ES-I3 (cell line): ENCODE results near the gene ZNF688.
"Not testable (repeated sequence)": the region's sequence is repeated elsewhere in the genome, so short reads cannot be mapped to it uniquely, and the experiment has no call there.

Source experiments
- H3K36me3 ChIP-seq: 2 replicates; pipeline ENCODE4 v1.6.1; 2013; ENCODE audit warnings: mild to moderate bottlenecking, low read length, control low read depth, moderate library complexity; ENCODE audit not compliant: insufficient read depth
- H3K4me1 ChIP-seq: 2 replicates; pipeline ENCODE4 v1.6.1; 2013; ENCODE audit warnings: mild to moderate bottlenecking, control low read depth, low read length; ENCODE audit not compliant: insufficient read depth
- H3K9ac ChIP-seq: 2 replicates; pipeline ENCODE4 v1.6.1; 2013; ENCODE audit warnings: low read depth, mild to moderate bottlenecking, low read length, moderate library complexity
- H3K9me3 ChIP-seq: 2 replicates; pipeline ENCODE4 v1.6.1; 2013; ENCODE audit warnings: mild to moderate bottlenecking, low read length, moderate library complexity; ENCODE audit not compliant: control insufficient read depth, insufficient read depth

The ZNF688 gene

DNA sequence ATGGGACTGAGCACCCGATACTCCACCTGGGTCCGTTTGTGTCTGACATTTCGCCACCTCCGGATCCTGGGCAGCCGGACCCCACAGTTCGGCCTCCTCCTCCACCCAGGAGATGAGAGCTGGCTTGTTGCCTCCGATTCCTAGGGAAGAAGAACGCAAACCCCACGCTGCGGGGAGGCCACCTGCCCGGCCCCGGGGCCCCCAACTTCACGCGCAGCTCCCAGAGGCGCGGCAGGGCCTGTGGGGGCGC is 13.9 kb downstream of the ZNF688 start:
- Histone ChIP-seq H3K4me1 (no peaks in the 10 kb centered on the region), H3K9me3 (no peaks in the 10 kb centered on the region), H3K9ac (peak overlapping the region; percentile 79), H3K36me3 (no peaks in the 10 kb centered on the region; the same call in 1 of the 2 replicates)

DNA sequence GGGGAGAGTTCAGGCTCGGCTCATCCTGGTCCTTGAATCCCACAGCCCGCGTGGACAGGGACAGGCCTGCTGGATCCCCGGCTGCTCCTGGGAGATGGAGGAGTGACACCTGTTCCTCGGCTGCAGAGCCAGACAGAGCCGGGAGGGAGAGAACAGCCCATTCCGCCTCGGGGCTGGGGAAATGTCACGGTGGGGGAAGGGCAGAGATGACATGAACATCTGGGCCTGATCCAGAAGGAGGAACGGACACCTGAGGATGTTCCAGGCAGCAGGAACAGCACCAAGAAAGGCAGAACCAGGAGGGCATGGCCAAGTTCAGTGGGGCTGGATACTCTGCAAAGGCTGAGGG is 15.4 kb downstream of the ZNF688 start:
- Histone ChIP-seq H3K9me3 (no peaks in the 10 kb centered on the region), H3K4me1 (no peaks in the 10 kb centered on the region), H3K9ac (no peak overlapping the region), H3K36me3 (no peaks in the 10 kb centered on the region; the same call in 1 of the 2 replicates)

DNA sequence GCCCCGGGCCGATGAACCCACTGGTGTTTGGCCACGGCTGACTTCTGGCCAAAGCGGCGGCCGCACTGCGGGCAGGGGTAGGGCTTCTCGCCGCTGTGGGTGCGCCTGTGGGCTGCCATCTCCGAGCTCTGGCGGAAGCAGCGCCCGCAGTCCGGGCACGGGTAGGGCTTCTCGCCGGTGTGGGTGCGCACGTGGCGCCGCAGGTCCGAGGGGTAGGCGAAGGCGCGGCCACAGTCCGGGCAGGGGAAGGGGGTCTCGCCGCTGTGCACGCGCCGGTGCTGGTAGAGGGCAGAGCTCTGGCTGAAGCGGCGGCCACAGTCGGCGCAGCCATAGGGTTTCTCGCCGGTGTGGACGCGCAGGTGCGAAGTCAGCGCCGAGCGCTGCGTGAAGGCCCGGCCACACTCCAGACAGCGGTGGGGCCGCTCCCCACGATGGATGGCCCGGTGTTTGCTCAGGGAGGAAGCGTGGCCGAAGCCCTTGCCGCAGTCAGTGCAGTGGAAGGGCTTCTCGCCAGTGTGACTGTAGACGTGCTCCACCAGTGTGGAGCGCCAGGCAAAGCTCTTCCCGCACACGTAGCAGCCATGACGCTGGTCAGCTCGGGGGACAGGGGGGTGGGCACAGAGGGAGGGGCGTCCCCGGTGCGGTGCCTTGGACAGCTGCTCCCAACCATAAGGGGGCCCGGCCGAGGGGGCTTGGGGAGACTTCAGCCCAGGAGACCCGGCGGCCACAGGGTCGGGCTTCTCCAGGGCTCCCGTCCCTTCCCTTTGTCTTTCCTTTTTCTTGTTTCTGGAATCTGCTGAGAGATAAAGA is 16.0 kb downstream of the ZNF688 start:
- Histone ChIP-seq H3K9me3 (no peaks in the 10 kb centered on the region), H3K36me3 (no peaks in the 10 kb centered on the region; the same call in 1 of the 2 replicates), H3K9ac (no peak overlapping the region), H3K4me1 (no peaks in the 10 kb centered on the region)

DNA sequence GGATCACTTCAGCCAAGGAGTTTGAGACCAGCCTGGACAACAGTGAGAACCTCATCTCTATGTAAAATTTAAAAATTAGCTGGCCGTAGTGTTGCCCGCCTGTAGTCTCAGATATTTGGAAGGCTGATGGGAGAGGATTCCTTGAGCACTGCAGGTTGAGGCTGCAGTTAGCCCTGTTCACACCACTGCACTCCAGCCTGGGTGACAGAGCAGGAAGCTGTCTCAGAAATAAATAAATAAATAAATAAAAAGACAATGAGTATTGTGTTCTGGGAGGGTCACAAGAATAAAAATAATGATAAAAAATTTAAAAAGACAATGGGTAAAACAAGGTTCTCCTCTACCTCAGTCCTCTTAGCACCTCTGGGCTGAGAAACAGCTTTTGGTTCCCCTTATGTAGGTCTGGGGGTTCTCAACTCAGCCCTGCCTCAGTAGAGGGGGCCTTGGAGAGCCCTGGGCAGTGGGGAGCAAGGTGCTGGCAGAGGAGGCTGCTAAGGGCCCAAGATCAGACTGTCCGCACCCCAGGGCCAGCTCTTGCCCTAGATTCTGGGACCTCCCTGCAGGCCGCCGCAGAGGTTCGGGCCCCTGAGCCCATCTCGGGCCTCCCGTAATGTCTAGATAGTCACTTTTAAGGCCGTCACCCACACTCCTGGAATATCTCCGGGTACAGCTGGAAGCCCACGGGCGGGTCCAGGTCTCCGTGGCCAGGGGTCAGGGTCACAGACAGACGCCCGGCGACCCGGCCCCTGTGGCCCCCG is 16.8 kb downstream of the ZNF688 start:
- H3K4me1 ChIP-seq: no peaks in the 10 kb centered on the region
- no peaks in the 10 kb centered on the region for H3K9me3 ChIP-seq
- no peak overlapping the region for H3K9ac ChIP-seq
- no peaks in the 10 kb centered on the region; the same call in 1 of the 2 replicates for H3K36me3 ChIP-seq

DNA sequence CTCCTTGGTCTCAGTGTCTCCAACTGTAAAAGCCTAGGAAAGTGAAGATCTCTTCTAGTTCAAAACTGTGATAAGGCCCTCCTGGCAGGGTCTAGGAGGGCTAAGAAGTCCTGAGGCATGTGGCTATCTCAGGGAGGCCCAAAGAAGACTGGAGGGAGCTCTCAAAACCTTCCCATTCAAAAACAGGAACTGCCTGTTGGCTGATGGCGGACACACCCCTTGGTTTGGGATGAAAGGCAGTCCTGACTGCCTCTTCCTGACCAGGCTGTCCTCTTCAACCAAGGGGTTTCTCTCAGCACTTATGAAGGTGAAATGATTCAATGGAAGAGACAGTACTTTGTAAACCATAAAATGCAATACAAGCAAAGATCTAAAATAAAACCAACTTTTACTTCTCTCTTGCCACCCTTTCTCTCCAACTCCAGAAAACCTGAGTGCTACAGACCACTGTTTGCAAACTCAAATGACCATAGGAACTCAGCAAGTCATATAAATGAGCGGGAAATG is 18.1 kb downstream of the ZNF688 start:
- H3K4me1 ChIP-seq: peaks cover 9% of the 10 kb centered on the region
- no peaks in the 10 kb centered on the region; the same call in 1 of the 2 replicates for H3K36me3 ChIP-seq
- no peaks in the 10 kb centered on the region for H3K9me3 ChIP-seq
- H3K9ac ChIP-seq: no peak overlapping the region

DNA sequence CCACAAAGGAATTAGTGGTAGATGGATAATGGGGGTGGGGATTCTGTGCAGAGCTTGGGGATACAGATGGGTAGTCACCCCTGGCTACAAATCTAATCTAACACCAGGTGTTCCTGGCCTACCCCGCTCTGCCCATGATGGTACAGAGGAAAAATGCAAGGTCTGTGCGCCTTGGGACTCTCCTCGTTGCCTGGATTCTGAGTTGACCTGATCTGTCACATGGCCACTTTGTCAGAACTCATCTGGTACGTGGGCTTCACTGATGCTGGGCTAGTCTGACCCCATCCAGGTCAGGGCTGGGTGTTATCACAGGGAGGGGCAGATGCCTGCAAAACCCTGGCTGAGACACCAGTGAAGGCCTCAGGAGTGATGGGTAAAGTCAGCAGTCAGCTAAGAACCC is 18.6 kb downstream of the ZNF688 start:
- Histone ChIP-seq H3K36me3 (no peaks in the 10 kb centered on the region; the same call in 1 of the 2 replicates), H3K4me1 (peaks cover 11% of the 10 kb centered on the region), H3K9ac (no peak overlapping the region), H3K9me3 (no peaks in the 10 kb centered on the region)

DNA sequence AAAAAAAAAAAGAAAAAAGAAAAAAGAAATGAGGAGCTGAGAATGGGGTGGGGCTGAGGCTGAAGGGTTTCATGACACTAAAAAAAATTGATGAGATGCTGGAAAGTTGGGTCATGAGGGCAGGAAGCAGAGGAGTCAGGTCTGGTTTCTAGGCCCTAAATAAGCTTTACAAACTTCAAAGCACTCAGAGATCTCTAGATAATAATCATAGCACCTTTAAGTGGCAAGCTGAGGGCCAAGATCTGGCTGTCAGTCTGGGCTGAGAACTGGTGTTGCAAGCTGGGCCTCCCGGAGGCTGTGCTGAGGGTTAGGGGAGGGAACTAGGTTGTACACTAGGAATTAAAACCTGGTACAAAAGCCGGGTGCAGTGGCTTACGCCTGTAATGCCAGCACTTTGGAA is 19.7 kb downstream of the ZNF688 start:
- Histone ChIP-seq H3K4me1 (peaks cover 11% of the 10 kb centered on the region), H3K36me3 (no peaks in the 10 kb centered on the region; the same call in 1 of the 2 replicates), H3K9me3 (no peaks in the 10 kb centered on the region), H3K9ac (no peak overlapping the region)

DNA sequence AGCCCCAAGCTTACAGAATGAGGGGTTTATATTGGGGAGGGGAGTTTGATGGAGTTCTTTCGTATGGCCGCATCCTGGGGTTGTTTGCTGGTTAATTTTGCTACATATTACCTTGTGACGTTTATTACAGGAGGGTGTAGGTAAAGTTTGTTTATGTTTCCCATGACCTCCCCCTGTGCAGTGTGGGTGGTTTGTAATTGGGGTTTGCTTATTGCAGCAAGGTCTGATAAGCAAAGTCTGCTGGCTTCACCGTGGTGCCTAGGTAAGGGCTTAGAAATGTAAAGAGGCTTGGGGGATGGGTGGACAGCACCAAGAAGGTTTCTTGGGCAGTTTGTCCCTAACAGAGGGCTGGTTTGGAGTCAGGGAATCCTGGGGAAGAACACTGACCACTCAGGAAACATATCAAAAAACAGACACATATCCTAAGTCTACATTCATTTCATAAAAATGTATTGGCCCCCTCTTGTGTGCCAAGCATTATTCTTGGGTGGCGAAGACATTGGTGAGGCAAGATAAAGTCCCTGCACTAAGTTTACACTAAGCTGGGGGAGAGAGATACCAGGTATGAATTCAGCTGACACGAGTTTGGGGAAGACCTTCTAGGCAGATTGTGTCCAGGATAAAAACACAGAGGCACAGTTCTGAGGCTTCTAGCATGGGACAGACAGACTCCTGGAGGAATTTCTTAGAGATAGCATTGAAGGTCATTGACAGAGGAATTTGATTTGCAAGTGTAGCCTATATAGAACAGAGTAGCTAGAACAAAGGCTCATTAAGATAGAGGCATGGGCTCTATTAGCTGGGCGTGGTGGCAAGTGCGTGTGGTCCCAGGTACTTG is 22.9 kb downstream of the ZNF688 start:
- H3K36me3 ChIP-seq: no peaks in the 10 kb centered on the region
- H3K9me3 ChIP-seq: no peaks in the 10 kb centered on the region
- H3K9ac ChIP-seq: no peak overlapping the region
- H3K4me1 ChIP-seq: peaks cover 13% of the 10 kb centered on the region

DNA sequence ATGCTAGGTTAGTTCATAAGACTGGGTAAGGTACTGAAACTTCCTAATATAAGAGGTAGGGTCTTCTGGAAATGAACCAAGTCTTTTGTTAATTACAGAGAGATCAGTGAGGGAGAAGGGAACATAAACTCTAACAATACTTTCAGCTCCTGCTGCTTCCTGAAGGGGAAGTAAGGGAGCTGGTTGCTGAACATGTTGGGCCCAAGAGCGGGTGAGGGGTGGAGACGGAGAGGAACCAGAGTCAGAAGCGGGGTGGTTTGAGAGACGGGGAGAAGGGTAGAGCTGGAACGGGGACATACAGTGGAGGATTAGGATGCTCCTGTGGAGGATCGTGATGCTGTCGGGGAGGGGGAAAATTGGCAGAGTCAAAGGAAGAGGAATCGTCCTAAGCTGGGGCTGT is 25.4 kb downstream of the ZNF688 start:
- no peaks in the 10 kb centered on the region for H3K9me3 ChIP-seq
- H3K4me1 ChIP-seq: peaks cover 34% of the 10 kb centered on the region
- H3K9ac ChIP-seq: no peak overlapping the region
- no peaks in the 10 kb centered on the region for H3K36me3 ChIP-seq

DNA sequence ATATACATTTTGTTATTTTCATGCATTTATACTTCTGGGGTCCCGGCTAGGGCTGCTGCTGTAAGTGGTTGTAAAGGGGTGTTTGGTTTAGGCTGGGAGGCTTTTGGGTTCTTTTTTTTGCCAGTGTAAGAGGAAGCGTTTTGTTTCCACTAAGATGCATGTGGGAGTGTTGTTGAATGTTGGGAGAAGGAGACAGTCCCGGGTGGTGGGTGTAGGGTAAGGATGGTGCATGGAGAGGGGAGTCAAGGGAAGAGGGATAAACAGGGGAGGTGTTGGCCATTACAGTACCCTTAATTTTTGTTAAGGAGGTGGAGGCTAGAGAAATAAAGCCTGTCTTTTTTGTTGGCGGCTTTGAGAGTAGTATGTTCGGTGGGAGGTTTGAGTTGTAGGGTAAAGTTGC is 28.4 kb downstream of the ZNF688 start:
- no peaks in the 10 kb centered on the region for H3K36me3 ChIP-seq

DNA sequence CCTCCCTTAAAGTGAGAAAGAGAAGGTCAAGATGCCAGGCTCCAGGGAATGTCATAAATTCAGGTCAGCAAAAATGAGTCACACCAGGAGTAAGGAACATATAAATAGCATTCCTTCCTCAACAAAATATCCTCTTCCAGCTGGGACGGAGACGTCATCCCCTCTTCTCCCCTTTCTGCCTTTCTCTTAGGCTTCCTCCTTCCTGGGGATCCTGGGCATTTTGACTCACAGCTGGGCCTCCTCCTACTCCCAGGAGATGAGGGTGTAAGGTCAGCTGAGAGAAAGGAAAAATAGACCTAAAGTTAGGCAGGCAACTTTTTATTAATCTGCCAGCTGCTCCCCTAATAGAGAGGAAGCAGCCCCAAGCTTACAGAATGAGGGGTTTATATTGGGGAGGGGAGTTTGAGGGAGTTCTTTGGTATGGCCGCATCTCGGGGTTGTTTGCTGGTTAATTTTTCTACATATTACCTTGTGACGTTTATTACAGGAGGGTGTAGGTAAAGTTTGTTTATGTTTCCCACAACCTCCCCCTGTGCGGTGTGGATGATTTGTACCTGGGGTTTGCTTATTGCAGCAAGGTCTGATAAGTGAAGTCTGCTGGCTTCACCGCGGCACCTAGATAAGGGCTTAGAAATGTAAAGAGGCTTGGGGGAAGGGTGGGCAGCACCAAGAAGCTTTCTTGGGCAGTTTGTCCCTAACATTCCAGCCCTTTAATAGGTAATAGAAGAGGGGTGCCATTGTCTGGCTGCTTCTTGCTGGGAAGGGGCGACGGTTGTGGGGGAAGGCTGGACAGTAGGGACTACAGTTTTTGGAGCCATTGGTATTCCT is 29.8 kb downstream of the ZNF688 start:
- no peaks in the 10 kb centered on the region for H3K36me3 ChIP-seq
- H3K9me3 ChIP-seq: no peaks in the 10 kb centered on the region
- H3K9ac ChIP-seq: peak overlapping the region; percentile 22; the same call in 1 of the 2 replicates
- peaks cover 24% of the 10 kb centered on the region for H3K4me1 ChIP-seq

More for the DNA sequence above, 28.4 kb downstream of the ZNF688 start:
- Histone ChIP-seq H3K4me1 (peaks cover 24% of the 10 kb centered on the region), H3K9me3 (no peaks in the 10 kb centered on the region), H3K9ac (no peak overlapping the region)

DNA sequence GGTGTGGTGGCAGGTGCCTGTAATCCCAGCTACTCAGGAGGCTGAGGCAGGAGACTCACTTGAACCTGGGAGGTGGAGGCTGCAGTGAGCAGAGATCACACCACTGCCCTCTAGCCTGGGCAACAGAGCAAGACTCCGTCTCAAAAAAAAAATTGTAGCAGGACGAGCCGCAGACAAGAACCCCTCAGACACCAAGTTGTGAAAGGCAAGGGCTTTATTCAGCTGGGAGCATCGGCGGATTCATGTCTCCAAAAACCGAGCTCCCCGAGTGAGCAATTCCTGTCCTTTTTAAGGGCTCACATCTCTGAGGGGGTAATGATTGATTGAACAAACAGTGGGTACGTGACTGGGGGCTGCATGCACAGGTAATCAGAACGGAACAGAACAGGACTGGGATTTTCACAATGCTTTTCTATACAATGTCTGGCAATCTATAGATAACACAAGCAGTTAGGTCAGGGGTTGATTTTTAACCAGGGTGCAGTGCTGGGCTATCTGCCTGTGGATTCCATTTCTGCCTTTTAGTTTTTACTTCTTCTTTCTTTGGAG is 30.5 kb downstream of the ZNF688 start:
- H3K36me3 ChIP-seq, H3K9me3 ChIP-seq, H3K9ac ChIP-seq: not testable (repeated sequence)
- H3K4me1 ChIP-seq: peaks cover 24% of the 10 kb centered on the region

DNA sequence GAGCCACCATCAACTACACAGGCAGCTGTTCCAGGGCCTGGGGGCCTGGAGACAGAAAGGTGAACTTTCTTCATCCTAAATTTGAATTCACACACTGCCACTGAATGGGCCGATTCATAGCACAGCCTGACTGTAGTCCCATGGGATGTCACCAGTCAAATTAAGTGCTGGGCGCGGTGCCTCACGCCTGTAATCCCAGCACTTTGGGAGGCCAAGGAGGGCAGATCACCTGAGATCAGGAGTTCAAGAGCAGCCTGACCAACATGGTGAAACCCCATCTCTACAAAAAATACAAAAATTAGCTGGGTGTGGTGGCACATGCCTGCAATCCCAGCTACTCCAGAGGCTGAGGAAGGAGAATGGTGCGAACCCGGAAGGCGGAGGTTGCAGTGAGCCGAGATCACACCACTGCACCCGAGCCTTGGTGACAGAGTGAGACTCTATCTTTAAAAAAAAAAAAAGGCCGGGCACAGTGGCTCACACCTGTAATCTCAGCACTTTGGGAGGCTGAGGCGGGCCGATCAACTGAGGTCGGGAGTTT is 31.5 kb downstream of the ZNF688 start:
- not testable (repeated sequence) for H3K9ac ChIP-seq, H3K36me3 ChIP-seq

More for the DNA sequence above, 31.5 kb downstream of the ZNF688 start:
- peaks cover 24% of the 10 kb centered on the region for H3K4me1 ChIP-seq
- H3K9me3 ChIP-seq: not testable (repeated sequence)
